Raji (cell line): Measurements from ENCODE around the gene CSAG2.
"Not testable (repeated sequence)": the region's sequence is repeated elsewhere in the genome, so short reads cannot be mapped to it uniquely, and the experiment has no call there.

ENCODE experiments used
- POLR2A ChIP-seq: IDR thresholded peaks from 2 replicates; pipeline ENCODE4 v1.6.1; 2011; ENCODE audit warnings: low read depth, low read length, control low read depth; ENCODE audit not compliant: insufficient read depth

The CSAG2 gene

GRCh38 chrX:152709173-152709572 is at the start of gene CSAG2:
Gene CSAG2 (minus strand): TSS chrX:152709273. CDS start chrX:152709112, 161 bp downstream.
- TF ChIP-seq POLR2A = not testable (repeated sequence)

- TF ChIP-seq POLR2A = not testable (repeated sequence)
Observed at GRCh38 chrX:152753686-152754650, 44.9 kb upstream of the CSAG2 start, which contains the start of gene MAGEA2. Gene MAGEA2 (minus strand): TSS chrX:152753842. CDS start chrX:152751363, 2,479 bp downstream.

GRCh38 chrX:152738560-152738959 is 29.5 kb upstream of the CSAG2 start:
- no peak for TF ChIP-seq POLR2A

- TF ChIP-seq POLR2A = no peak
Observed at GRCh38 chrX:152735860-152736511, 26.9 kb upstream of the CSAG2 start.

- TF ChIP-seq POLR2A = no peak
Observed at GRCh38 chrX:152735101-152735500, 26.0 kb upstream of the CSAG2 start.

GRCh38 chrX:152733261-152733975 is 24.3 kb upstream of the CSAG2 start, which contains the start of the genes CSAG1 and MAGEA12:
Gene CSAG1 (minus strand): TSS chrX:152733721. CDS start chrX:152732460, 1,261 bp downstream.
Gene MAGEA12 (plus strand): TSS chrX:152733757. CDS start chrX:152736162, 2,405 bp downstream.
- no peak for TF ChIP-seq POLR2A

GRCh38 chrX:152725409-152725808 is 16.3 kb upstream of the CSAG2 start:
- TF ChIP-seq POLR2A = no peak

- TF ChIP-seq POLR2A = not testable (repeated sequence)
Observed at GRCh38 chrX:152713815-152714787, 5.0 kb upstream of the CSAG2 start, which contains the start of gene MAGEA2B. Gene MAGEA2B (plus strand): TSS chrX:152714628. CDS start chrX:152717107, 2,479 bp downstream.

GRCh38 chrX:152697952-152698931 is 10.8 kb downstream of the CSAG2 start, which contains the start of gene MAGEA3:
Gene MAGEA3 (plus strand): TSS chrX:152698794. CDS start chrX:152700833, 2,039 bp downstream.
- not testable (repeated sequence) for TF ChIP-seq POLR2A

GRCh38 chrX:152674135-152674534 is 34.9 kb downstream of the CSAG2 start:
- no peak for TF ChIP-seq POLR2A

GRCh38 chrX:152663086-152663485 is 46.0 kb downstream of the CSAG2 start:
- TF ChIP-seq POLR2A = no peak

- TF ChIP-seq POLR2A = no peak
Observed at GRCh38 chrX:152658302-152658701, 50.8 kb downstream of the CSAG2 start.
